ENCODE results near the gene FAM241B. TPM values are rescaled to one million over a fixed set of nuclear protein-coding genes. Genes with fewer than 3 reads are reported as not detected.

The FAM241B gene
- total RNA-seq, 1 donor from 2014 or later, result 1.0 TPM

- DNase-seq, result no peak
These were observed 4.8 kb downstream of the FAM241B start for GRCh38 chr10:69634759-69635425.

GRCh38 chr10:69635428-69636272 is 5.6 kb downstream of the FAM241B start:
- DNase-seq, result no peak

GRCh38 chr10:69636273-69636575 is 6.2 kb downstream of the FAM241B start:
- DNase-seq, result no peak

GRCh38 chr10:69636626-69637605 is 6.9 kb downstream of the FAM241B start:
- DNase-seq, result no peak

GRCh38 chr10:69638642-69639041 is 8.6 kb downstream of the FAM241B start:
- no peak for DNase-seq

- DNase-seq, result peak; percentile 87
These were observed 9.5 kb downstream of the FAM241B start for GRCh38 chr10:69639291-69640195.

GRCh38 chr10:69640196-69640980 is 10.3 kb downstream of the FAM241B start:
- no peak for DNase-seq

- DNase-seq, result no peak
These were observed 11.4 kb downstream of the FAM241B start for GRCh38 chr10:69641261-69641980.

- DNase-seq, result no peak
These were observed 12.7 kb downstream of the FAM241B start for GRCh38 chr10:69642747-69643146.

- no peak for DNase-seq
These were observed 14.0 kb downstream of the FAM241B start for GRCh38 chr10:69643779-69644657.

GRCh38 chr10:69644658-69645295 is 14.7 kb downstream of the FAM241B start:
- peak; percentile 85 for DNase-seq

GRCh38 chr10:69645296-69646184 is 15.5 kb downstream of the FAM241B start:
- no peak for DNase-seq

GRCh38 chr10:69646185-69647060 is 16.4 kb downstream of the FAM241B start:
- DNase-seq, result no peak

- DNase-seq, result no peak
These were observed 17.1 kb downstream of the FAM241B start for GRCh38 chr10:69647126-69647525.

GRCh38 chr10:69647819-69648218 is 17.8 kb downstream of the FAM241B start:
- no peak for DNase-seq

- DNase-seq, result no peak
These were observed 18.4 kb downstream of the FAM241B start for GRCh38 chr10:69648461-69648860.

Measured in tongue (tissue), 2 donors.